ENCODE data around the gene ATF4.

Gene ATF4

GRCh38 chr22:39530692-39531331, 10.4 kb downstream of the ATF4 start:
- no peak for DNase-seq

GRCh38 chr22:39532215-39533073, 12.1 kb downstream of the ATF4 start, which contains the start of gene RPS19BP1:
TSS of gene RPS19BP1 (minus strand) at chr22:39532748. CDS start at chr22:39532738, 10 bp downstream.
- DNase-seq: peak; percentile 96

DNA sequence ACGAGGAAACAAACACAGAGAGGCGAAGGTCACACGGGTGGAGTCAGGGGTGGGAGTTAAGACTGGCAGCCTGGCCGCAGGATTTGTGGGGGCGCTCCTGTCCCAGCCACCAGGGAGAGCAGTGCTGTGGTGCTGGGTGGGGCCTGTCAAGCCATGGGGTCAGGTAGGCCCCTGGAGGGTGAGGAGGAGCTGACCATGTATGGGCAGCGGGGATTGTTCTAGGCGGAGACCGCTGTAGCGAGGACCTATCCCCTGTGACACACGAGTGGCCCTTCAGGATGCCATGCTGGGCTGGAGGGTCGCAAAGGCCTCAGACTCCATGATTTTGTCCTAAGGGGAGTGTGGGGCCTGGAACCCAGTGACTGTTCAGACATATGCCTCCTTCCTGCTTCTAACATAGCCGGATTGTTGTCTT, 13.7 kb downstream of the ATF4 start:
- DNase-seq: no peak

- peak; percentile 61 for DNase-seq
These were observed 14.4 kb downstream of the ATF4 start for GRCh38 chr22:39534591-39535356.

- no peak for DNase-seq
These were observed 15.0 kb downstream of the ATF4 start for GRCh38 chr22:39535357-39535725.

DNA sequence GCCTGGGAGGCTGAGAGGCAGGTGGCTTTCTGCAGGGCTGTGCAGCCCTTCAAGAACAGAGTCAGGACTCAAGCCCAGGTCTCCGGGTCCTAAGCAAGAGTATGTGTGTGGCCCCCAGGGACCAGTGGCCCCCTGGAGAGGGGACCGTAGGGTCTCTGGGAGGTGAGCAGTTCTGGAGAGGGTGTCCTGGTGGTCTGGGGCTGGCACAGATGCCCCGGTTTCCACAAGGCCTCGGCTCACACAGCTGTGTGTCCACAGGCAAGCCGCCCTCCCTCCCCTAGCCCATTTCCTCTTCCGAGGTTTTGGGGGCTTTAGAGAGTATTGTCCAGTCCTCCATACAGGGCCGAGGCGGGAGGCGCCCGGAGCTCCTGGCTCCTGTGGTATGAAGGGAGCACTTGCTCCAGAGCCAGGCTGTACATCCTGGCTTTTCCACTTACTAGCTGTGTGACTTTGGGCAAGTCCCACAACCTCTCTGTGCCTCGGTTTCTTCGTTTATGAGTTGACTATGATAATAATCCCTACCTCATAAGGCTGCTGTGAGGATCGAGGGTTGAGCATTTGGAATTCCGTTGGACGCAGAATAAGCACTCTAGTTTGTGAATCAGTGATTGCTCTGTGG, 15.6 kb downstream of the ATF4 start:
- no peak for DNase-seq

- DNase-seq: no peak
These were observed 16.3 kb downstream of the ATF4 start for GRCh38 chr22:39536711-39537110.

- DNase-seq: no peak
These were observed 17.6 kb downstream of the ATF4 start for GRCh38 chr22:39537975-39538374.

GRCh38 chr22:39543095-39543494, 22.7 kb downstream of the ATF4 start:
- no peak for DNase-seq

- DNase-seq: no peak
These were observed 25.3 kb downstream of the ATF4 start for GRCh38 chr22:39545386-39546365.

- DNase-seq: no peak
These were observed 26.7 kb downstream of the ATF4 start for GRCh38 chr22:39546889-39547586.

- DNase-seq: no peak
These were observed 27.2 kb downstream of the ATF4 start for GRCh38 chr22:39547587-39547947.

GRCh38 chr22:39553429-39553828, 33.1 kb downstream of the ATF4 start:
- no peak for DNase-seq

DNA sequence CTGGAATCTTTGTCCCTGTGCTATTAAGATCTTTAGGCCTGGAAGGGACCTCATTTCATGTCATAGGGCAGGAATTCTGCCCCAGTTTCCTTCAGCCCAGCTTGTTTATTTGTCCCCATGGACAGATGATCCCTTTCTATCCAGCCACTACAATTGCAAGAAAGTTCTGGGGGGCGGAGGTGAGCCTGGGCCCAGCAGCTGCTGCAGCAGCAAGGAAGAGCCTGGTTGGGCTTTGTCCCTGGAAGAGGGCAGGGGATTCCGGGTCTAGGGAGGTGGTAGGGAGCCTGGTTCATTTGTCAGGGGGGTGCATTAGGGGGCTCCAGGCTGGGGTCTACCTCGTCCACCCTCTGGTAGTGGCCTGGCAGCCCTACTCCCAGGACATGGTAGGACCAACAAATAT, 33.8 kb downstream of the ATF4 start:
- DNase-seq: no peak

GRCh38 chr22:39556970-39557841, 36.8 kb downstream of the ATF4 start:
- DNase-seq: no peak

DNA sequence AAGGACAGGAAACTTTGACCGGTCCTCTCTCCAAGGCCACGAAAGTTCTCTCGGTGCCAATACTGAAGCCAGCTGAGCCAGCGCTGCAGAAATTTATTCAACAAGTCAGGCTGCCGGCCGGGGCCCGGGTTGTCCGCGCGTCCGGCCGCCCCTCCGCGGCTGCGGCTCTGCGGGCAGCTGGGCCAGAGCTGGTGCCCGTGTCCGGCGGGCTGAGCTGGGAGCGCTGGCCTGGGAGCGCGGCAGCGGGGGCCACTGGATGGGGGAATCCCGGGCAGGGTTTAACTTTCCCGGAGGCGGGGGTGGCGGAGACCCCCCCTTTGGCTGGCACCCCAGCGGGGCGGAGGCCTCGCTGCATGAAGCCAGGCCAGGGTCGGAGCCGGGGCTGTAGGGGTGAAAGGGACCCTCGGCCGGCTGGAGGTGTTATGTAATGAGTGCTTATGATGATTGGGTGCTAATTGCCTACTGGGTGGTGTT, 37.9 kb downstream of the ATF4 start:
- DNase-seq: no peak

DNA sequence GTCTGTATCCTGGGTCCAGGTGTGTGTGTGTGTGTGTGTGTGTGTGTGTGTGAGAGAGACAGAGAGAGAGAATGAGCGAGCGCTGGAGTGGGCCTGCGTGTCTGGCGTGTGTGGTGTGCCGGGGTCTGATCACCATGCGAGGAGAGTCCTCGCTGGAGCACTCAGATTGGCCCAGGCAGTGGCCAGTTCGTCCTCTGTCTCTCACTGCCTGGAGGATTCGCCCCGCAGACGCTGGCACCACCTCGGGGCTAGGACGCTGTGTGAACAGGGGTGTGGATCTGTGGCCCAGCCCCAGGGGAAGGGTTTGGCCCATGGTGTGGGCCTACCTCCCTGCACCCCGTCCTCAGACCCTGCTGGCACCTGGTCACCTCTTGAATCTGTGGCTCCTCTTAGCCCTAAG, 38.6 kb downstream of the ATF4 start:
- no peak for DNase-seq

DNA sequence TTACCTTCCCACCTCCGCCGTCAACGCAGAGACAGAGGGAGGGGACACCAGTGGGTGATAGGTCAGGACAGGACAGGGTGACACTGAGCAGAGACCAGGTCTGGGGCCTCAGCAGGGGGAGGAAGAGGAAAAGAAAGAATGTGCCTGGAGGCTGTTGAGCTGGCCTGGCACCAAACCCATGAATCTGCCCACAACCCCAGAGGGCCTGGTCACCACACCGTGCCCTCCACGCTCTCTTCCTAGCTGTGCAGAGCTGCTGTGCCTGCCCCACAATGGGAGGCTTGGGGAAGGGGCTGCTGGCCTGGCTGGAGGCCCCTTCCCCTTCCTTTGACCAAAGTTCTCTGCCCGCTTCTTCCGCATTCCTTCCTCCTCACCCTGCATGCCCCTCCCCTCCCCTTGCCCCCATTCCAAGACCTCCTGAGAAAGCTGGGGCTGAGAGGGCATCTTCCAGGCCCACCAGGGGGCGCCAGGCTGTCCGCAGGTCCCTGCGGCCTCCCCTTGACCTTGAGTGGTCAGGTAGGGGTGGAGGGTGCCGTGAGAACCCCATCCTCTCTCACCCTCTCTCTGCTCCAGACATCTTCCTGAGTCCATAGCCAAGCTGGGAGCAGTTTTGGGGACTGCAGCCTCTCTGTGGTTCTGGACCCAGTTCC, 39.2 kb downstream of the ATF4 start:
- no peak for DNase-seq

- DNase-seq: no peak
These were observed 39.8 kb downstream of the ATF4 start for GRCh38 chr22:39560127-39560526.

Data from KG1 (cell line).